T47D (cell line): Measurements from ENCODE around the gene BBIP1.

Source experiments
- DNase-seq, 2 experiments: peaks; one replicate each; pipeline versions ENCODE4 v3.0.0 to v3.0.0-alpha.2; 2011 to 2012; ENCODE audit warnings: low read depth in 1 of 2, low spot score in 1 of 2
- JUND ChIP-seq: IDR thresholded peaks from 2 replicates; pipeline ENCODE4 v1.6.1; 2012; ENCODE audit warnings: low read depth
- in situ Hi-C: cut with HindIII; loops from 2 replicates; pipeline ENCODE4 v1.10.0; 2016; ENCODE audit warnings: low sequenced_read_pairs, low pct_unique_long_range_greater_than_20kb

BBIP1 gene

DNA sequence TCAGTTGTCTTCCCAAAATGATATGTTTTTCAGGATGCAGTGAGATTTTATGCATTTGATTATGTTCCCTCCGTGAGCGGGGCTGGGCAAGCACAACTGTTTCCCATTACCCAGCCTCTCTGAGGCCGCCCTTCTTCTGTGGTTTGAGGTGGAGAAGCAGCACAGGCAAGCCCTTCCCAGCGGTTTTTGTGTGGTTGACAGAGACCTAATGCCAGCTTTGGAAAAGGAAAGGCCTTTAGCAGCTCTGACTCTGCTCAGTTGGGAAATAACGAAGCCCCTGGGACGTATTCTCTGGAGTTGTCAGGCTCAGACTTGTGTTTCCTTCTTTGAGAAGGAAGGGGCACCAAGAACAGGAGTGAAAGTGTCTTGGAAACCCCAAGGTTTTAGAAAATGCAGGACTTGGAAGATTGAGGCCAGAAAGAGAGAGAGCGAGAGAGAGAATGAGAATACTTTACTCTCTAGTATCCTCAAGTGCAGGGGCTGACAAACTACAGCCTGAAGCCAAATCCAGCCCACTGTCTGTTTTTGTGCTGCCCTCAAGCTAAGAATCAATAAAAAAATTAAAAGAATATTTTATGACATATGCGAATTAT is 67.9 kb downstream of the BBIP1 start:
- in situ Hi-C loops = no loop called here
- DNase-seq = no peak
- TF ChIP-seq JUND = no peak

DNA sequence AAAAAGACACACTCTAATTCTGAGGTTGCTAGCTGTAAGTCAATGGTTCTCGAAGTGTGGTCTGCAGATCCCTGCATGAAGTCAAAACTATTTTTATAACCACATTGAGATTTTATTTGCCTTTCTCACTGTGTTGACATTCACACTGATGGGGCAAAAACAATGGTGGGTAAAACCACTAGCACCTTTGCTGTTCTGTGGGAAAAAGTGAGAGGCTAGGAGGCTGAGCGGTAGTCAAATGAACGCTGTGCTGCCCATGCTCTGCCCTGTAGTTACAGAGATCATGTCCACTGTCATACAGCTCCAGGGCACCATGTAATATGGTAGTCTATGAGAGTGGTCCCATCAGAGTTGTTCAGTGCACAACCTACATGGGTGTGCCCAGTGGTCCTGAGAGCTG is 68.9 kb downstream of the BBIP1 start:
- DNase-seq = no peak
- no peak for TF ChIP-seq JUND
- in situ Hi-C loops = no loop called here
